HepG2 (cell line): ENCODE results near the gene DDR1. TPM values are rescaled to one million over a fixed set of nuclear protein-coding genes. Genes with fewer than 3 reads are reported as not detected.

Experiments
- ATF2 ChIP-seq: sonication (generic); formaldehyde crosslinking; IDR thresholded peaks from 2 replicates; pipeline ENCODE4 v1.4.0; 2020; ENCODE audit warnings: missing genetic modification reagents
- ATF7-NPFF ChIP-seq: sonication (generic); formaldehyde crosslinking; IDR thresholded peaks from 2 replicates; pipeline ENCODE4 v1.8.1; 2023; ENCODE audit warnings: mild to moderate bottlenecking, low read depth, missing genetic modification reagents, moderate library complexity
- CBX1 ChIP-seq: IDR thresholded peaks from one replicate; pipeline ENCODE4 v1.6.1; 2016; ENCODE audit warnings: antibody characterized with exemption, low read depth
- CEBPB ChIP-seq: IDR thresholded peaks from 2 replicates; pipeline ENCODE4 v1.6.1; 2011; ENCODE audit warnings: low read depth, low read length, improper control_type of control experiment, borderline replicate concordance
- CREB1 ChIP-seq, 2 experiments: fragments of 450-650 bp in 1 of 2; IDR thresholded peaks; 2 replicates each; pipeline ENCODE4 v1.6.1; 2016 to 2017; ENCODE audit warnings: control low read depth in 1 of 2, mild to moderate bottlenecking in 1 of 2, missing compliant biosample characterization in 1 of 2, missing genetic modification characterization in 1 of 2
- GLI4 ChIP-seq: sonication (generic); formaldehyde crosslinking; IDR thresholded peaks from 2 replicates; pipeline ENCODE4 v1.5.1; 2020; ENCODE audit warnings: missing genetic modification reagents, mild to moderate bottlenecking, moderate library complexity, borderline replicate concordance
- HHEX ChIP-seq: IDR thresholded peaks from 2 replicates; pipeline ENCODE4 v1.6.1; 2016; ENCODE audit warnings: control low read depth
- HNF1B ChIP-seq: sonication (generic); formaldehyde crosslinking; IDR thresholded peaks from 2 replicates; pipeline ENCODE4 v1.5.1; 2020; ENCODE audit warnings: mild to moderate bottlenecking, moderate library complexity, missing genetic modification reagents
- HOXA3 ChIP-seq: sonication (generic); formaldehyde crosslinking; IDR thresholded peaks from 2 replicates; pipeline ENCODE4 v1.5.0; 2020; ENCODE audit warnings: missing genetic modification reagents
- JUN ChIP-seq: sonication (generic); formaldehyde crosslinking; IDR thresholded peaks from 2 replicates; pipeline ENCODE4 v1.4.0; 2020; ENCODE audit warnings: mild to moderate bottlenecking, missing genetic modification reagents
- PATZ1 ChIP-seq: sonication (generic); formaldehyde crosslinking; IDR thresholded peaks from 2 replicates; pipeline ENCODE4 v1.4.0; 2020; ENCODE audit warnings: missing genetic modification reagents
- PRDM4 ChIP-seq: sonication (generic); formaldehyde crosslinking; IDR thresholded peaks from 2 replicates; pipeline ENCODE4 v1.9.0; 2021; ENCODE audit warnings: missing genetic modification reagents, borderline replicate concordance
- REPIN1 ChIP-seq: sonication (generic); formaldehyde crosslinking; IDR thresholded peaks from 2 replicates; pipeline ENCODE4 v1.8.0; 2022; ENCODE audit warnings: missing genetic modification reagents, low read depth, mild to moderate bottlenecking, borderline replicate concordance
- REXO4 ChIP-seq: sonication (generic); formaldehyde crosslinking; IDR thresholded peaks from 2 replicates; pipeline ENCODE4 v1.8.0; 2022; ENCODE audit warnings: missing genetic modification reagents, mild to moderate bottlenecking, borderline replicate concordance
- RFXAP ChIP-seq: sonication (generic); formaldehyde crosslinking; IDR thresholded peaks from 2 replicates; pipeline ENCODE4 v1.4.0; 2020; ENCODE audit warnings: missing genetic modification reagents, borderline replicate concordance
- TBL1XR1 ChIP-seq: fragments of 150-350 bp; IDR thresholded peaks from 2 replicates; pipeline ENCODE4 v1.6.1; 2014; ENCODE audit warnings: borderline replicate concordance, low read length; ENCODE audit not compliant: partially characterized antibody
- ZEB1 ChIP-seq: IDR thresholded peaks from 2 replicates; pipeline ENCODE4 v1.6.1; 2012; ENCODE audit warnings: mild to moderate bottlenecking, low read depth, inconsistent platforms; ENCODE audit not compliant: insufficient replicate concordance
- ZNF136 ChIP-seq: sonication (generic); formaldehyde crosslinking; IDR thresholded peaks from 2 replicates; pipeline ENCODE4 v1.8.1; 2022; ENCODE audit warnings: low read depth, mild to moderate bottlenecking, moderate library complexity, missing genetic modification reagents
- ZNF777 ChIP-seq: sonication (generic); formaldehyde crosslinking; IDR thresholded peaks from 2 replicates; pipeline ENCODE4 v1.4.0; 2020; ENCODE audit warnings: missing genetic modification reagents
- ZNF878 ChIP-seq: sonication (generic); formaldehyde crosslinking; IDR thresholded peaks from 2 replicates; pipeline ENCODE4 v1.8.1; 2023; ENCODE audit warnings: mild to moderate bottlenecking, missing genetic modification reagents, moderate library complexity
- polyA plus RNA-seq, 8 experiments: library from polyadenylated mRNA; depleted of rRNA in 3 of 8; stranded (reverse) in 7 of 8; unstranded in 1 of 8; fragments of >200 nt; fragmentation: Illumina TruSeq in 4 of 8; extraction: Trizol in 4 of 8; gene quantifications; 2 replicates each; pipeline versions ENCODE4 v1.2.1 to v1.2.3, GENCODE V29; 2011 to 2016; ENCODE audit warnings: low read depth in 4 of 8, missing spikeins in 1 of 8, mixed read lengths in 1 of 8; ENCODE audit not compliant: insufficient read depth in 1 of 8
- total RNA-seq, 5 experiments: library from RNA; depleted of rRNA; stranded (reverse); fragments of >200 nt; fragmentation: Illumina TruSeq; extraction: Trizol; gene quantifications; 2 replicates each; pipeline ENCODE4 v1.2.3, GENCODE V29; 2016; ENCODE audit warnings: low read depth in 1 of 5

The DDR1 gene
- total and polyA plus RNA-seq, 2 of the 13 experiments (the other 11 are each of a cell fraction or from before 2014, with no cell fraction given): 16.7 to 20.2 TPM

- TF ChIP-seq PRDM4 (CRISPR knock-in tag) (no peak), ATF7-NPFF (peak; percentile 41; the same call in 1 of the 2 replicates), HOXA3 (CRISPR knock-in tag) (peak; percentile 80), REPIN1 (CRISPR knock-in tag) (peak; percentile 88), GLI4 (CRISPR knock-in tag) (no peak), JUN (CRISPR knock-in tag) (no peak), CEBPB (no peak), ZEB1 (peak; percentile 26), PATZ1 (CRISPR knock-in tag) (peak; percentile 67), ZNF136 (CRISPR knock-in tag) (0 out of 2 replicates have a peak, but pooled peaks have one; percentile 26), CREB1 (IDR thresholded peaks at IDR 0.05) (peak; percentile 67), CREB1 (CRISPR knock-in tag; IDR thresholded peaks at IDR 0.05) (peak; percentile 86), CBX1 (peak; percentile 92), ATF2 (CRISPR knock-in tag) (peak; percentile 70), ZNF777 (CRISPR knock-in tag) (no peak; the same call in 1 of the 2 replicates), HNF1B (CRISPR knock-in tag) (peak; percentile 92), REXO4 (CRISPR knock-in tag) (no peak), HHEX (CRISPR knock-in tag) (0 out of 2 replicates have a peak, but pooled peaks have one; percentile 45), ZNF878 (no peak), TBL1XR1 (peak; percentile 36), RFXAP (0 out of 2 replicates have a peak, but pooled peaks have one; percentile 18)
These were observed 23.7 kb downstream of the DDR1 start, which contains the start of gene GTF2H4 (continued) for GRCh38 chr6:30907758-30908591.
